Transverse colon (tissue), 4 donors: Measurements from ENCODE around the gene TMEM156. TPM values are rescaled to one million over a fixed set of nuclear protein-coding genes. Genes with fewer than 3 reads are reported as not detected.
A peak's percentile ranks its signal among the peaks of the same experiment; 100 is the strongest.

Experiments
- DNase-seq: peaks from one replicate; pipeline ENCODE4 v3.0.0-alpha.2; 2019
- H3K27ac ChIP-seq, 4 donors: fragments of 200-600 bp; sonication (generic); 2 replicates each; pipeline ENCODE4 v1.5.1; 2016 to 2018; ENCODE audit warnings: inconsistent platforms in 4 of 4
- H3K27me3 ChIP-seq: fragments of 200-600 bp; sonication (generic); 2 replicates; pipeline ENCODE4 v1.5.1; 2017; ENCODE audit warnings: inconsistent platforms
- H3K36me3 ChIP-seq, 4 donors: fragments of 200-600 bp; sonication (generic); 2 replicates each; pipeline ENCODE4 v1.5.1; 2017 to 2019; ENCODE audit warnings: inconsistent platforms in 4 of 4
- H3K4me1 ChIP-seq, 4 donors: fragments of 200-600 bp; sonication (generic); 2 replicates each; pipeline ENCODE4 v1.5.1; 2017 to 2020; ENCODE audit warnings: inconsistent platforms in 4 of 4
- H3K4me3 ChIP-seq, 4 donors: fragments of 200-600 bp; sonication (generic); 1 replicate in 1 of 4; 2 replicates in 3 of 4; pipeline versions ENCODE4 v1.5.1 to v1.6.1; 2017 to 2019; ENCODE audit warnings: inconsistent platforms in 4 of 4
- H3K9me3 ChIP-seq, 2 donors: fragments of 200-600 bp; sonication (generic); 2 replicates each; pipeline ENCODE4 v1.5.1; 2017 to 2019; ENCODE audit warnings: inconsistent platforms in 2 of 2
- EP300 ChIP-seq: sonication (generic); formaldehyde crosslinking; IDR thresholded peaks from one replicate; pipeline ENCODE4 v1.6.1; 2017; ENCODE audit warnings: antibody characterized with exemption, low read depth
- POLR2A ChIP-seq: fragments of 450-650 bp; IDR thresholded peaks from one replicate; pipeline ENCODE4 v1.6.1; 2016; ENCODE audit warnings: antibody characterized with exemption, mild to moderate bottlenecking, moderate library complexity
- POLR2AphosphoS5 ChIP-seq, 3 donors: sonication (generic); formaldehyde crosslinking; IDR thresholded peaks; one replicate each; pipeline ENCODE4 v1.6.1; 2016; ENCODE audit warnings: antibody characterized with exemption in 3 of 3
- WGBS, 2 donors: methylation state at CpG; one replicate each; pipeline ENCODE4 v1.1.5; 2018; ENCODE audit warnings: low coverage in 1 of 2; 5-methylcytosine and 5-hydroxymethylcytosine counted together
- in situ Hi-C, 4 donors: fragments of 200-750 bp; cut with MboI; loops; one replicate each; pipeline versions ENCODE4 v1.15.0 to v1.15.1; 2017; ENCODE audit warnings: low sequenced_read_pairs in 3 of 4, low pct_ligation_motif_present in 1 of 4, low pct_unique_long_range_greater_than_20kb in 1 of 4
- intact Hi-C: fragments of 100-400 bp; cut with DNase I; formaldehyde crosslinking; loops from one replicate; pipeline ENCODE4 v1.15.1; 2023; ENCODE audit warnings: low total_unique reads
- total RNA-seq, 4 donors: library from RNA; depleted of rRNA; stranded (reverse); fragments of >200 nt; gene quantifications; one replicate each; pipeline ENCODE4 v1.1.0, GENCODE V29; 2016
- TF ChIP-seq, protein P1 (sequence below), 5 experiments: fragments of 200-600 bp in 3 of 5; fragments of 450-650 bp in 2 of 5; sonication (generic) in 3 of 5; IDR thresholded peaks; 1 replicate in 2 of 5; 2 replicates in 3 of 5; pipeline ENCODE4 v1.5.1; 2016 to 2017; ENCODE audit warnings: antibody characterized with exemption in 5 of 5, inconsistent platforms in 3 of 5, mild to moderate bottlenecking in 2 of 5, moderate library complexity in 1 of 5

TMEM156 gene
- total RNA-seq, 4 donors from 2014 or later, result 0.96 to 2.9 TPM; not detected in 2

DNA sequence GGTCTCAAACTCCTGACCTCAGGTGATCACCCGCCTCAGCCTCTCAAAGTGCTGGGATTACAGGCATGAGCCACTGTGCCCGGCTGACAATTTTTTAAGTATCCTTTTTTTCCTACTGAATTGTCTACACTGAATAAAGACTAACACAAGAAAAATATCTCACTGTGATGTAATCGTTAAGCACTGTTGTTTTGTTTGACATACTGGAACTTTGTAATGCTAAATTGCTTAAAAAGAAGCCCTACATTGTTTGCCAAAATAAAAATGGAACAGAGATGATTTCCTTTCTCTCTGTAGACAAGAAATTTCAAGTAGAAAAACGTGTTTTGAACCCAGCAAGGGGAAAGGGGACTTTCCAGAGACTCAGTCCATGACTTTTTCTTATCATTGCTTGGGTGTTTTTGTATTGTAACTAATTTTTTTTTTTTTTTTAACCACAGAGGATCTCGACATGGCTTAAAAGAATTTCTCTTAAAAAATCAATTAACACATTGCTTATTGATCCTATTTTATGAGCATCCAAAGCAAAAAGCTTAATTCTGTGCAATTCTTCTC lies 74.9 kb downstream of the TMEM156 start:
- in situ Hi-C loops, result no loop called here
- Histone ChIP-seq H3K27me3 (no peaks in the 10 kb centered on the region), H3K4me1 (no peaks in the 10 kb centered on the region), H3K9me3 (no peaks in the 10 kb centered on the region), H3K36me3 (no peaks in the 10 kb centered on the region), H3K4me3 (no peak overlapping the region), H3K27ac (peak overlapping the region in 1 of 4 donors; percentile 48)
- intact Hi-C loops, result loop anchor here (10.0 kb wide), 1 partner anchor 87 kb away; no protein-coding TSS in a partner anchor
- DNase-seq, result no peak
- WGBS, 2 donors, result 47 to 59% methylated on average over 4 to 5 of the region's 5 CpGs
- TF ChIP-seq, protein P1, sequence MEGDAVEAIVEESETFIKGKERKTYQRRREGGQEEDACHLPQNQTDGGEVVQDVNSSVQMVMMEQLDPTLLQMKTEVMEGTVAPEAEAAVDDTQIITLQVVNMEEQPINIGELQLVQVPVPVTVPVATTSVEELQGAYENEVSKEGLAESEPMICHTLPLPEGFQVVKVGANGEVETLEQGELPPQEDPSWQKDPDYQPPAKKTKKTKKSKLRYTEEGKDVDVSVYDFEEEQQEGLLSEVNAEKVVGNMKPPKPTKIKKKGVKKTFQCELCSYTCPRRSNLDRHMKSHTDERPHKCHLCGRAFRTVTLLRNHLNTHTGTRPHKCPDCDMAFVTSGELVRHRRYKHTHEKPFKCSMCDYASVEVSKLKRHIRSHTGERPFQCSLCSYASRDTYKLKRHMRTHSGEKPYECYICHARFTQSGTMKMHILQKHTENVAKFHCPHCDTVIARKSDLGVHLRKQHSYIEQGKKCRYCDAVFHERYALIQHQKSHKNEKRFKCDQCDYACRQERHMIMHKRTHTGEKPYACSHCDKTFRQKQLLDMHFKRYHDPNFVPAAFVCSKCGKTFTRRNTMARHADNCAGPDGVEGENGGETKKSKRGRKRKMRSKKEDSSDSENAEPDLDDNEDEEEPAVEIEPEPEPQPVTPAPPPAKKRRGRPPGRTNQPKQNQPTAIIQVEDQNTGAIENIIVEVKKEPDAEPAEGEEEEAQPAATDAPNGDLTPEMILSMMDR (IDR thresholded peaks at IDR 0.05), result no peak
- TF ChIP-seq POLR2A (no peak), EP300 (no peak), POLR2AphosphoS5 (IDR thresholded peaks at IDR 0.05) (no peak)

DNA sequence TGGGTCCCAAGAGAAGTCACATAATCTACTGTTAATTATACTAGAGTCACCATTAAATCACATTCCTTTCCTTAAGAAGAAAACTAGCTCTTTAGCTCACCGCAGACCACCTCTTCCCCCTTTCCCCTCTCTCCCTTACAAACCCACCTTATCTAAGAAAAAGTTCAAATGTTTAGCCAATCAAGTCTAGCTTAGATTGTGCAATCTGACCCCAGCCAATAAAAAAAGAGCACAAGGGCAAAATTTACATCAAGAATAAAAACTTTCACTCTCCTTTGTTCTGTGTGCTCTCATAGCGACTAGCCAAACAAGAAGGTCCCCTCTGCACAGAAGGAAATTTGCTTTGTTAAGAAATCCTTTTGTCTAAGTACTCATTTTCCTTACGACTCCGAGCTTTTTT lies 76.3 kb downstream of the TMEM156 start:
- Histone ChIP-seq H3K4me3 (no peak overlapping the region), H3K36me3 (no peaks in the 10 kb centered on the region), H3K27ac (no peak overlapping the region), H3K4me1 (no peaks in the 10 kb centered on the region), H3K27me3 (no peaks in the 10 kb centered on the region), H3K9me3 (no peaks in the 10 kb centered on the region)
- intact Hi-C loops (loop anchor here (10.0 kb wide), 1 partner anchor 89 kb away; no protein-coding TSS in a partner anchor), in situ Hi-C loops (no loop called here)
- no peak for DNase-seq
- 90 to 93% methylated on average over 4 of the region's 4 CpGs for WGBS, 2 donors
- no peak for TF ChIP-seq POLR2A
- no peak for TF ChIP-seq POLR2AphosphoS5 (IDR thresholded peaks at IDR 0.05)

DNA sequence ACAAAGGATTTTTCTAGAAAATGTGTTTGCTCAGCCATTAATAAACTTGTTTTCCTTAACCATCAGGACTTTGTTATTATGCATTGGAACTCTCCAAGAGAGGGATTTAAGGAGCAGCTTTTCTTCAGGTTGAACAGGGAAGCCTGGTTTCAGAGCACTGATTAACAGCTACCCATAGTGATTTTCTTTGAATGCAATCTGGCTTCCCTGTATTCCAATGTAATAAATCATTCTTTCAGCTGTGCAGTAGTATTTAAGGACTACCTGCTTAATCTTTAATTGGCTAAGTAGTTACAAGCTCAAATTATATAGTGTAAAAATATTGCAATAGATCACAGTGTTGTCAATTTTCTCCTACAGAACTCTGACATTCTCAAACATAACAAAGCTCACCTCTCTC lies 77.5 kb downstream of the TMEM156 start:
- peaks cover 5% of the 10 kb centered on the region in 4 donors for H3K4me1 ChIP-seq
- TF ChIP-seq POLR2AphosphoS5 (IDR thresholded peaks at IDR 0.05) (no peak), EP300 (no peak), POLR2A (no peak)
- TF ChIP-seq, protein P1 (IDR thresholded peaks at IDR 0.05), result no peak
- H3K4me3 ChIP-seq, result no peak overlapping the region
- in situ Hi-C loops, result no loop called here
- intact Hi-C loops, result loop anchor here (10.0 kb wide), 1 partner anchor 90 kb away; no protein-coding TSS in a partner anchor
- no peaks in the 10 kb centered on the region for H3K9me3 ChIP-seq
- DNase-seq, result no peak
- H3K36me3 ChIP-seq, result no peaks in the 10 kb centered on the region
- H3K27me3 ChIP-seq, result no peaks in the 10 kb centered on the region
- H3K27ac ChIP-seq, result no peak overlapping the region

DNA sequence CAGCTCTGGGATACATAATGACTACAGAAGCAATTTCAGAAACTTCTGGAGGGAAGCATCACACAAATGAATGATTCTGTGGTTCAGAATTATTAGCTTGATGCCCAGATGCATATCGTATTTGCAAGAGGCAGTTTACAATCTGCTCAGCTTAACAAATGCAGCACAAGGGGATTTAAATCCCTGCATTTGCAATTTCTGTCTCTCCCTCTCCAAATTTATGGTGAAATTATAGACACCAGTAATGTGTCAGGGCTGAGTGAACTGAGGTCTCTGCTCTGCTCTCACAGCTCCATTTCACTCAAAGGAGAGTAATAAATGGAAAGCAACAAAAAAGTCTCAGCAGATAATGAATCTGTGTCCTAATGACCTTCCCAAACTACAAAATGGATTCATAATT lies 80.2 kb downstream of the TMEM156 start:
- in situ Hi-C loops, result no loop called here
- 33 to 59% methylated on average over 1 of the region's 1 CpG for WGBS, 2 donors
- TF ChIP-seq, protein P1 (IDR thresholded peaks at IDR 0.05), result no peak
- no peak for TF ChIP-seq POLR2A
- no peak for TF ChIP-seq EP300
- no peak for TF ChIP-seq POLR2AphosphoS5 (IDR thresholded peaks at IDR 0.05)

GRCh38 chr4:38951598-38951997 lies 80.6 kb downstream of the TMEM156 start:
- intact Hi-C loops (loop anchor here (10.0 kb wide), 1 partner anchor 93 kb away; no protein-coding TSS in a partner anchor), in situ Hi-C loops (no loop called here)
- H3K27ac ChIP-seq, result peak overlapping the region in 1 of 4 donors; percentile 1
- H3K9me3 ChIP-seq, result no peaks in the 10 kb centered on the region
- TF ChIP-seq POLR2A (no peak), POLR2AphosphoS5 (IDR thresholded peaks at IDR 0.05) (no peak), EP300 (no peak)
- TF ChIP-seq, protein P1 (IDR thresholded peaks at IDR 0.05), result no peak
- DNase-seq, result no peak
- H3K36me3 ChIP-seq, result no peaks in the 10 kb centered on the region
- no peaks in the 10 kb centered on the region for H3K27me3 ChIP-seq
- H3K4me1 ChIP-seq, result peaks cover 5 to 22% (median 16%) of the 10 kb centered on the region in 4 donors
- 57 to 65% methylated on average over 2 of the region's 2 CpGs for WGBS, 2 donors
- H3K4me3 ChIP-seq, result no peak overlapping the region

More for the DNA sequence above, 80.2 kb downstream of the TMEM156 start:
- Histone ChIP-seq H3K4me1 (peaks cover 5 to 22% (median 15%) of the 10 kb centered on the region in 4 donors), H3K4me3 (no peak overlapping the region), H3K9me3 (no peaks in the 10 kb centered on the region), H3K27ac (no peak overlapping the region), H3K27me3 (no peaks in the 10 kb centered on the region), H3K36me3 (no peaks in the 10 kb centered on the region)
- DNase-seq, result no peak
- intact Hi-C loops, result loop anchor here (10.0 kb wide), 1 partner anchor 93 kb away; no protein-coding TSS in a partner anchor
